ENCODE results near the gene HOOK1.

- TF ChIP-seq POLR2A (IDR thresholded peaks at IDR 0.05; ENCODE audit: low read depth, low read length) (no peak), POLR2AphosphoS5 (IDR thresholded peaks at IDR 0.05; ENCODE audit: insufficient read depth, low read depth, low read length) (no peak), CTCF (IDR thresholded peaks at IDR 0.05; ENCODE audit: extremely low read depth in 1 of 2, insufficient read depth in 1 of 2, low read depth in 1 of 2, low read length in 2 of 2) (no peak), JUN (IDR thresholded peaks at IDR 0.05; ENCODE audit: borderline replicate concordance, insufficient read depth, insufficient read length, low read depth) (no peak), GATA2 (IDR thresholded peaks at IDR 0.05; ENCODE audit: insufficient read depth, insufficient read length, low read depth, low read length) (no peak), MAX (IDR thresholded peaks at IDR 0.05; ENCODE audit: insufficient read depth, insufficient read length) (no peak), EZH2 (IDR thresholded peaks at IDR 0.05; ENCODE audit: borderline replicate concordance, low read depth, low read length, severe bottlenecking) (no peak)
Measured at GRCh38 chr1:59805554-59805953, 9.2 kb upstream of the HOOK1 start.

Data from endothelial cell of umbilical vein (primary cell).